ENCODE data around the gene C8A. TPM values are rescaled to one million over a fixed set of nuclear protein-coding genes. Genes with fewer than 3 reads are reported as not detected.

Gene C8A
- total RNA-seq, 4 donors from 2014 or later = not detected

DNA sequence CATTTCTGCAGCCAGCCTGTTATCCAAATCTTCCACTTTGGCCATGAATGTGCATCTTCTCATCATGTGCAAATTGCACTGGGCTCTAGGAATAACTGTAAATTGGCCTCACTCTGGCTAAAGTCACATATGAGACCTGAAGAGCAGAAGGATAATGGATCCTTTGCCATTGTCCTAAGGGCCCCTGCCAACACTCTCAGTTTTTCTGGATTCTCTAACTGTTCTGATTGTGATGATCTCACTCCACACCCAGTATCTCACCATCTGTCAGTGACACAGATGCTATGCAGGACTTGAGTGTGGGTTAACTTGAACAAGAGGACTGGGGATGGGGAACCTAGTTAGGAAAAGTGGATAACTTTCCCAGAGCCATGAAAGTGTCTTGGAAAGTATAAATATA, 26.9 kb upstream of the C8A start:
- no peaks in the 10 kb centered on the region for H3K36me3 ChIP-seq
- H3K4me3 ChIP-seq = no peak overlapping the region
- H3K9me3 ChIP-seq = no peaks in the 10 kb centered on the region
- H3K4me1 ChIP-seq = peaks cover 0 to 7% (median 2%) of the 10 kb centered on the region in 4 donors
- TF ChIP-seq, protein P1, sequence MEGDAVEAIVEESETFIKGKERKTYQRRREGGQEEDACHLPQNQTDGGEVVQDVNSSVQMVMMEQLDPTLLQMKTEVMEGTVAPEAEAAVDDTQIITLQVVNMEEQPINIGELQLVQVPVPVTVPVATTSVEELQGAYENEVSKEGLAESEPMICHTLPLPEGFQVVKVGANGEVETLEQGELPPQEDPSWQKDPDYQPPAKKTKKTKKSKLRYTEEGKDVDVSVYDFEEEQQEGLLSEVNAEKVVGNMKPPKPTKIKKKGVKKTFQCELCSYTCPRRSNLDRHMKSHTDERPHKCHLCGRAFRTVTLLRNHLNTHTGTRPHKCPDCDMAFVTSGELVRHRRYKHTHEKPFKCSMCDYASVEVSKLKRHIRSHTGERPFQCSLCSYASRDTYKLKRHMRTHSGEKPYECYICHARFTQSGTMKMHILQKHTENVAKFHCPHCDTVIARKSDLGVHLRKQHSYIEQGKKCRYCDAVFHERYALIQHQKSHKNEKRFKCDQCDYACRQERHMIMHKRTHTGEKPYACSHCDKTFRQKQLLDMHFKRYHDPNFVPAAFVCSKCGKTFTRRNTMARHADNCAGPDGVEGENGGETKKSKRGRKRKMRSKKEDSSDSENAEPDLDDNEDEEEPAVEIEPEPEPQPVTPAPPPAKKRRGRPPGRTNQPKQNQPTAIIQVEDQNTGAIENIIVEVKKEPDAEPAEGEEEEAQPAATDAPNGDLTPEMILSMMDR (IDR thresholded peaks at IDR 0.05) = no peak
- H3K27ac ChIP-seq (replicated peaks in 1 of 4) = no peak overlapping the region
- DNase-seq (ENCODE audit: extremely low spot score) = no peak
- peaks cover 0 to 8% (median 0%) of the 10 kb centered on the region in 4 donors for H3K27me3 ChIP-seq
- intact Hi-C loops (cut with DNase I) = no loop called here

- TF ChIP-seq POLR2A (IDR thresholded peaks at IDR 0.05; ENCODE audit: low read depth) (no peak), POLR2AphosphoS5 (IDR thresholded peaks at IDR 0.05) (no peak), EP300 (IDR thresholded peaks at IDR 0.05) (no peak)
- TF ChIP-seq, protein P1 (IDR thresholded peaks at IDR 0.05) = no peak
- Histone ChIP-seq H3K4me3 (no peak overlapping the region), H3K4me1 (peaks cover 0 to 10% (median 7%) of the 10 kb centered on the region in 4 donors), H3K27ac (replicated peaks in 1 of 4) (no peak overlapping the region), H3K9me3 (no peaks in the 10 kb centered on the region), H3K36me3 (no peaks in the 10 kb centered on the region), H3K27me3 (peaks cover 0 to 8% (median 0%) of the 10 kb centered on the region in 4 donors)
- no peak for DNase-seq (ENCODE audit: extremely low spot score)
- WGBS = 86% methylated on average over 4 of the region's 4 CpGs
- intact Hi-C loops (cut with DNase I) = loop anchor here (2.0 to 5.0 kb wide), 2 partner anchors 1217 to 1332 kb away; no protein-coding TSS in a partner anchor
Measured at GRCh38 chr1:56830052-56830451, 24.5 kb upstream of the C8A start.

GRCh38 chr1:56831871-56832693, 22.5 kb upstream of the C8A start:
- DNase-seq (ENCODE audit: extremely low spot score) = no peak
- Histone ChIP-seq H3K27me3 (peaks cover 0 to 8% (median 0%) of the 10 kb centered on the region in 4 donors), H3K9me3 (no peaks in the 10 kb centered on the region), H3K36me3 (no peaks in the 10 kb centered on the region), H3K4me3 (peak overlapping the region in 3 of 4 donors; percentile 12 to 26 (median 19)), H3K27ac (replicated peaks in 1 of 4) (peak overlapping the region; percentile 31 to 61 (median 47)), H3K4me1 (peaks cover 0 to 10% (median 7%) of the 10 kb centered on the region in 4 donors)
- TF ChIP-seq POLR2A (IDR thresholded peaks at IDR 0.05; ENCODE audit: low read depth) = no peak
- TF ChIP-seq EP300 (IDR thresholded peaks at IDR 0.05) = no peak
- peak; percentile 29 to 84 for TF ChIP-seq POLR2AphosphoS5 (IDR thresholded peaks at IDR 0.05)
- TF ChIP-seq, protein P1 (IDR thresholded peaks at IDR 0.05) = peak; percentile 97 to 98 (median 97)
- intact Hi-C loops (cut with DNase I) = loop anchor here (2.0 to 5.0 kb wide), 2 partner anchors 1215 to 1330 kb away; no protein-coding TSS in a partner anchor
- 8% methylated on average over 8 of the region's 8 CpGs for WGBS

GRCh38 chr1:56833088-56833487, 21.5 kb upstream of the C8A start:
- DNase-seq (ENCODE audit: extremely low spot score) = no peak
- TF ChIP-seq POLR2A (IDR thresholded peaks at IDR 0.05; ENCODE audit: low read depth) = no peak
- no peak for TF ChIP-seq POLR2AphosphoS5 (IDR thresholded peaks at IDR 0.05)
- TF ChIP-seq, protein P1 (IDR thresholded peaks at IDR 0.05) = no peak
- no peak for TF ChIP-seq EP300 (IDR thresholded peaks at IDR 0.05)
- WGBS = 91% methylated on average over 4 of the region's 4 CpGs
- no peaks in the 10 kb centered on the region for H3K36me3 ChIP-seq
- H3K9me3 ChIP-seq = no peaks in the 10 kb centered on the region
- H3K27me3 ChIP-seq = peaks cover 0 to 8% (median 0%) of the 10 kb centered on the region in 4 donors
- no peak overlapping the region for H3K4me3 ChIP-seq
- intact Hi-C loops (cut with DNase I) = loop anchor here (5.0 kb wide), 1 partner anchor 1329 kb away; no protein-coding TSS in a partner anchor
- H3K27ac ChIP-seq (replicated peaks in 1 of 4) = peak overlapping the region; percentile 31 to 57 (median 38)
- H3K4me1 ChIP-seq = peaks cover 0 to 10% (median 7%) of the 10 kb centered on the region in 4 donors

Data from esophagus muscularis mucosa (tissue), 4 donors.